DND-41 (cell line): ENCODE data around the gene ADAM15.

Experiments
- EZH2 ChIP-seq: IDR thresholded peaks from 3 replicates; pipeline ENCODE4 v1.6.1; 2012; ENCODE audit warnings: borderline replicate concordance, low read depth, mild to moderate bottlenecking, moderate library complexity, low read length, inconsistent platforms; ENCODE audit not compliant: severe bottlenecking
- TF ChIP-seq, protein P1 (sequence below): IDR thresholded peaks from 2 replicates; pipeline ENCODE4 v1.5.1; 2012; ENCODE audit warnings: borderline replicate concordance, low read length, moderate library complexity, mild to moderate bottlenecking; ENCODE audit not compliant: poor library complexity, severe bottlenecking; ENCODE audit errors: extremely low read depth

DNA sequence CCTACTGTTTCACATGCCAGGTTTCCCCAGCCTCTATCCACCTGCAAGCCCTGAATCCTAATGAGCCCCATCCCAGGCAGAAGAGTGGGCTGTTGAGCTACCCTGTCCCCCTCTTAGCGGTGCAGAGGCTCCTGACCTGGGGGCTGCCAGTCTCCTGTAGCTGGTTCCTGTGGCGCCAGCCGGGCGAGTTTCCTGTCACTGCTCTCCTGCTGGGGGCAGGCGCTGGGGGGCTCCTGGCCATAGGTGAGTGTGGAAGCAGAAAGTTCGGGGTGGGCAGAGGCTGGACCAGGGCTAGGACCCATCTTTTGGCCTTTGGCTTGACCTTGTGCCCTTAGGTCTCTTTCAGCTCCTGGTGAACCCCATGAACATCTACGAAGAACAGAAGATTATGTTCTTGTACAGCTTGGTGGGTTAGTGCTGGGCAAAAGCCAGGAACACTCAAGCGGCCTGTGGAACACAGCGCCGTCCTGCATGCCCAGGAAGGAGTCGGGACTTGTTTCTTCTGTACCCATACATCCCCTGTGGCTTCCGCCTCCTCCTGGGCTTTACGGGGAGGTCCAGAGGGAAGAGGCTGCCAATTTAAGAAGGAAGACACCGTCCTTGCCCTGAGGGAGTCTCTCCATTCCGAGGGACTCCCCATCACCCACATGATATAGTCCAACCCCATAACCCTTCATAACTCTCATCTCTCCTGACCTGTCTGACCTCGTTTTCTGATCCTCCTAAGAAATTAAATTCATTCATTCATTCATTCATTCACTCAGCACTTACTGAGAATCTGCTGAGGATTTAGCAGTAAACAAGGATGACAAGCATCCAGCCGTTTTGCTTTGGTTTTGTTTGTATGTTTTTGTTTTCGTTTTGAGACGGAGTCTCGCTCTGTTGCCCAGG, 16.6 kb upstream of the ADAM15 start:
- TF ChIP-seq EZH2: no peak
- TF ChIP-seq, protein P1, sequence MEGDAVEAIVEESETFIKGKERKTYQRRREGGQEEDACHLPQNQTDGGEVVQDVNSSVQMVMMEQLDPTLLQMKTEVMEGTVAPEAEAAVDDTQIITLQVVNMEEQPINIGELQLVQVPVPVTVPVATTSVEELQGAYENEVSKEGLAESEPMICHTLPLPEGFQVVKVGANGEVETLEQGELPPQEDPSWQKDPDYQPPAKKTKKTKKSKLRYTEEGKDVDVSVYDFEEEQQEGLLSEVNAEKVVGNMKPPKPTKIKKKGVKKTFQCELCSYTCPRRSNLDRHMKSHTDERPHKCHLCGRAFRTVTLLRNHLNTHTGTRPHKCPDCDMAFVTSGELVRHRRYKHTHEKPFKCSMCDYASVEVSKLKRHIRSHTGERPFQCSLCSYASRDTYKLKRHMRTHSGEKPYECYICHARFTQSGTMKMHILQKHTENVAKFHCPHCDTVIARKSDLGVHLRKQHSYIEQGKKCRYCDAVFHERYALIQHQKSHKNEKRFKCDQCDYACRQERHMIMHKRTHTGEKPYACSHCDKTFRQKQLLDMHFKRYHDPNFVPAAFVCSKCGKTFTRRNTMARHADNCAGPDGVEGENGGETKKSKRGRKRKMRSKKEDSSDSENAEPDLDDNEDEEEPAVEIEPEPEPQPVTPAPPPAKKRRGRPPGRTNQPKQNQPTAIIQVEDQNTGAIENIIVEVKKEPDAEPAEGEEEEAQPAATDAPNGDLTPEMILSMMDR: no peak
